NB4 (cell line): Measurements from ENCODE around the gene ARHGEF25.

Experiments
- MAX ChIP-seq: IDR thresholded peaks from 2 replicates; pipeline ENCODE4 v1.6.1; 2011; ENCODE audit warnings: low read depth, low read length
- POLR2A ChIP-seq: IDR thresholded peaks from 2 replicates; pipeline ENCODE4 v1.6.1; 2011; ENCODE audit warnings: mild to moderate bottlenecking; ENCODE audit not compliant: insufficient read length; ENCODE audit errors: extremely low read depth
- TF ChIP-seq, protein P1 (sequence below): IDR thresholded peaks from one replicate; pipeline ENCODE4 v1.5.1; 2012; ENCODE audit warnings: low read depth, low read length

GRCh38 chr12:57586832-57587429 is 24.3 kb upstream of the ARHGEF25 start:
- TF ChIP-seq, protein P1, sequence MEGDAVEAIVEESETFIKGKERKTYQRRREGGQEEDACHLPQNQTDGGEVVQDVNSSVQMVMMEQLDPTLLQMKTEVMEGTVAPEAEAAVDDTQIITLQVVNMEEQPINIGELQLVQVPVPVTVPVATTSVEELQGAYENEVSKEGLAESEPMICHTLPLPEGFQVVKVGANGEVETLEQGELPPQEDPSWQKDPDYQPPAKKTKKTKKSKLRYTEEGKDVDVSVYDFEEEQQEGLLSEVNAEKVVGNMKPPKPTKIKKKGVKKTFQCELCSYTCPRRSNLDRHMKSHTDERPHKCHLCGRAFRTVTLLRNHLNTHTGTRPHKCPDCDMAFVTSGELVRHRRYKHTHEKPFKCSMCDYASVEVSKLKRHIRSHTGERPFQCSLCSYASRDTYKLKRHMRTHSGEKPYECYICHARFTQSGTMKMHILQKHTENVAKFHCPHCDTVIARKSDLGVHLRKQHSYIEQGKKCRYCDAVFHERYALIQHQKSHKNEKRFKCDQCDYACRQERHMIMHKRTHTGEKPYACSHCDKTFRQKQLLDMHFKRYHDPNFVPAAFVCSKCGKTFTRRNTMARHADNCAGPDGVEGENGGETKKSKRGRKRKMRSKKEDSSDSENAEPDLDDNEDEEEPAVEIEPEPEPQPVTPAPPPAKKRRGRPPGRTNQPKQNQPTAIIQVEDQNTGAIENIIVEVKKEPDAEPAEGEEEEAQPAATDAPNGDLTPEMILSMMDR: no peak
- TF ChIP-seq MAX (no peak), POLR2A (no peak)
